ENCODE data around the gene CYTH3.

CYTH3 gene

DNA sequence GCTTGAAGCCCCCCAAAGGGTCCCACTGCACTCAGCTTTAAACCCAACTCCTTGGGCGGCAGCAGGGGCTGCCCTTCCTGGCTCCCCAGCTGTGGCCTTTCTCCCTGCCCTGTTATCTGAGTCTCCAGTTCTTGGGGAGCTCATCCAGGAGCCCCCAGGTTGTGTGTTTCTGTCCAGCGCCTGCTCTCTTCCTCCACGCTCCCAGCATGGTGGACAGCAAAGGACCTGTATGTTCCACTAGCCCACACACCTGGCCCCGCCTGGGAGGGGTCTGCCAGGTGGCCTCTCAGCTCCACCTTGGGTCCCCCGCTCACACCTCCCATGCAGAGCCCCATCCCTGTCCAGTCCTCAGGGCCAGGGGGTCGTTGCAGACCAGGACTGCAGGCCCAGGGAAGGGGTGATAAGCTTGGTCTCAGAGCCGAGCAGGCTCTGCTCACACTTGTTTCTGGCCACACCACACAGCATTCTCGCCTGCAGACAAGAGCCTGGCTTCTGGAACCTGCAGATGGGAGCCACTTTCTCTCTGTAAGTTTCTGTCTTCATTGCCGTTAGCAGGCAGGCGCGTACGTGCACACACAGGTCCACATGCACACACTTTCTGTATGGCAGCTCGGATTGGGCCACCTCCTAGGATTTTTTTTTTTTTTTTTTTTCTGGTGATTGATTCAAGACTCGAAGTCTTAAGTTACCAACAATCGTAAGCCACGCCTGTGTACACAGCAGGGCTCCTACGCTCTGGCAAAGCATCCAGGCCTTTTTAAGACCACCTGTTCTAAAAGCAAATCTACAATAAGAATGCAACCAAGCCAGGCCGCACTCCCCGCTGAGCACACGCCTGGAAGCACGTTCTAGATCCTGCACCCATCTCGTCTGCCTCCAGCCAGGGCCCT is 104.6 kb downstream of the CYTH3 start:
- no peak for DNase-seq (ENCODE audit: low read depth in 4 of 4, low spot score in 1 of 4)

DNA sequence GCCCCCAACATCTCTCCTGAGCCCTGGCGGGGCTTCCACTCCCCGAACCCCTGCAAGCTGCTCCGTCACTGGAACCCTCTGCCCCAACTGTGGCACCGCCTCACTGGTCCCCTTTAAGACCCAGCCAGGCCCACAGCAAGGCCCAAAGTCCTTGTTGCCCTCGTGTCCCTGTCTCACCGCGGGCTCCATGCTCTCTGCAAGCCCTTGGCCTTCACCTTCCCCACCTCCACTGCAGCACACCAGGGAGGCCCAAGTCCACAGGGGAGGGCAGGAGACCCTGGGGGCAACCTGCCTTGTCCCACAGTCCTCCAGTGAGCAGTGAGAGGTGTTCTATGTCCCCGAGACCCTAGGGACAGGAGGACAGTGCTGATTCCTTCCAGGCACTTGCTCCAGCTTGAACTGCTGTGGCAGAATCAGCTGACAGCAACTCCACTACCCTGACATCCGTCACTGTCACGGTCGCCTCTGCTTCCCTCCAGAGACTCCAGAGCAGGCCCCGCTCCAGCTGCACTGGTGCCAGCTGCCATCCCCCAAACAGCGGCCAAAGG is 105.3 kb downstream of the CYTH3 start:
- no peak for DNase-seq (ENCODE audit: low read depth in 4 of 4, low spot score in 1 of 4)

DNA sequence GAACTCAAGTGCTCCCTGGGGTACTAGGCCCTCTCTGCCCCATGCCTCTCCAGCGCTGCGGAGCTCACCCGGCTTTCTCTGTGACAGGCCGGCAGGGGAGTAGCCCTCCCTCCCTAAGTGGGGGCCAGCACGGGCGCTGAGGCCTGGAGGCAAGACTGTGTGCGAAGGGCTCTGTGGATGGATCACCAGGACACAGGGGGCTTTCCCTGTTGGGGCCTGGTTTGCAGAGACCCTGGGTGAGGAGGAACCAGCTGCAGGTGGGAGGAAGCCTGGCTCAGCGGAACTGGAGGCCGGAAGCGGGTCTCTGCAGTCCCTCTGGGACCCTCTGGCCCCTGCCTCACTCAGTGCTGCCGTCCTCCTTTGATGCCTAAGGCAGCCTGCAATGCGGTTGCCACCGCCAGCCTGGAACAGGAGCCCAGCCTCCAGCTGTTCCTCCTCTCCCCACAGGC is 106.0 kb downstream of the CYTH3 start:
- no peak for DNase-seq (ENCODE audit: low read depth in 4 of 4, low spot score in 1 of 4)

DNA sequence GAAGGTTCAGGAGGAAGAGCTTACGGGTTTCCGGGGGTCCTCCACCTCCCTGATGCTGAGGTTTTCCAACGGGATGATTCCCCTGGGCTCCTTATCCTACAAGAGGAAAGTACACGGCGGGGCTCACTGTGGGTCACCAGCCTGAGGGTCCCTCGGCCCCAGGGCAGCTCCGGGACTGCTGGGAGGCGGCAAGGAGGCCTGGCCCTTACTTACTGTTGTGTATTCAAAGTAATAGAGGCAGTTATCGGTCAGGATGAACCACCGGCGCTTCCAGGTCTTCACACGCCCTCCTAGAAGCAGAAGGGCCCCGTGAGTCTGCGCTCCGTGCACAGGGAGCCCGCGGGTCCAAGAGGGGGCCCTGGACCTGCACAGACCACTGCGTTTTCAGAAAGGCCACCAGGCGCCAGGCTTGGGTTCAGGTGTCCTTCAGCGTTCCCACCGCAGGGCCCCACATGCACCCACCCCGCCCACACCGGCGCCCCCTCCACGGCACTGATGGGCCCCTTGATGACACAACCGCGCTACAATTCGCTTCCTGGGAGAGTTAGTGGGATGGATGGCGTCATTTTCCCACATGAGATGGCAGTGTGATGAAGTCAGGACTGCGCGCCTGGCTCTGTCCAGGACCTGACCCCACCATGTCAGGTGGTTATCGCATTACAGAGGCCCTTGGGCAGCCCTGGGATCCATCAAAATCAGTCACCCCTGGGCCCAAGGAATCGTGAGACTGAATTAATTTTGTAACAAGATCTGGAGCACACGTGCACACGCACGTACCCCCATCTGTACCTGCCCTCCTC is 106.7 kb downstream of the CYTH3 start:
- DNase-seq (ENCODE audit: low read depth in 4 of 4, low spot score in 1 of 4) = no peak

DNA sequence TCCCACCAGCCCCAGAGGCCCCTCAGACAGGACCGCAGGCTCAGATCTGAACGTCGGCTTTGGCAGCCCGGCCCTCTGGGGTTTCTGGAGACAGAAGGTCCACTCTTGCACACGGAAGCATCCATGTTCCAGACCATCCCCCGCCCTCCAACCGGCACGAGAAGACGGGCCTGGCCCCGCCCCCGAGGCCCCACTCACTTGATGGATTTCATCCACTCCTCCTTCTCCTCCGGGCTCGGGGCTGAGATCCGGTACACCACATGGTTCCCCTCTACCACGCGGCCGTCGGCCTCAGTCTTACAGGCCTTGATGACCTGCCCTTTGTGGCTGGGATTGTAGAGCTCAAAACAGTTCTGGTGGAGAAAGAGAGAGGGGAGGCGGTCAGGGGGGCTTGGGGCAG is 107.3 kb downstream of the CYTH3 start:
- no peak for DNase-seq (ENCODE audit: low read depth in 4 of 4, low spot score in 1 of 4)

DNA sequence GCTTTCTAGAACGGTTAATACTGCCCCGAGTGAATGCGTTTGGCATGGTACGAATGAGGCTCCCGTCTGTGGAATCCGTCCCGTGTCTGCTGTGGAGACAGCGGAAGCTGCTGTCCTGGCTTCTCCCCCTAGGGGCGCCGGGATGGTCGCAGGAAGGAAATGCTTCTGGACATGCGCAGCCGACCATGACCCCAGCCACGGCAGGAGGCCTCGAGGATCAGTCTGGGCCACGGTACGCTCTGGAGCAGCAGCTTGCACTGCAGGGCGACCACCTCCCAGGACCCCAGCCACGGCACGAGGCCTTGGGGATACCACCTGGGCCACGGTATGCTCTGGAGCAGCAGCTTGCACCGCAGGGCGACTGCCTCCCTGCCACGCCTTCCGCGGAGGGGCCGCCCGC is 107.9 kb downstream of the CYTH3 start:
- DNase-seq (ENCODE audit: low read depth in 4 of 4, low spot score in 1 of 4) = no peak

DNA sequence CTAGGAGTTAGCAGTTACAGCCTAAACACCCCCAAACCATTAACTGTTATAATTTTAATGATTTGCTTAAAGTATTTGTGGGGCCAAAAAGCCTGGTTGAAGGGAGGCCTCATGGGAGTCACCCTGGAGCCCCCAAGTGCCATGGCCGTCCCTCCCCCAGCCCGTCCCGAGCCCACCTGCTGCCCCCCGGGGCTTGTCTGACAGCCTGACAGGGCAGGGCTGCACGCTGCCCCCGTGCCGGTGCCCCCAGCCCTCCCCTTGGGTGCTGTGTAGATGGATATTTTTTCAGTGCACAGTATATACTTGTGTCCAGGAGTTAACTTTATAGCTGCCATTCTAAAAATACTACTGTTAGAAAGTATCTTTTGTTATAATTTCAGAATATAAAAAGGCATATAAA is 108.4 kb downstream of the CYTH3 start:
- no peak for DNase-seq (ENCODE audit: low read depth in 4 of 4, low spot score in 1 of 4)

DNA sequence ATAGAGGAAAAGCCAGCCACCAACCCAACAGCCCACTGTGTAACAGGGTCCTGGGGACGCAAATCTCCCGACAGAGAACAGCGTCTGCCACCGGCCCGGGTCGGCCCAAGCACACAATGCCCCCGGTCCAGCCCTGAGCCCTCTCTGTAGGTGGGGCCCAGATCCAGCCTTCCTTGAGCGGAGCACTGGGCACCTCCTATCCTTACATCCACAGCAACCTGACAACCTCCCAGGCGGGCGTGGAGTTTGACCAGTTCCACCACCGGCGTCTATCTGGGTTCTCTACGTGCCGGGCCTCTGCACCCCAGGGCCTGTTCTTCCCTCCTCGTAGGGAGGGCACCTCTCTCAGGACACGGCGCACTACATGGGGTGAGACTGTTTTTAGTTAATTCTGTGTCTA is 109.0 kb downstream of the CYTH3 start:
- DNase-seq (ENCODE audit: low read depth in 4 of 4, low spot score in 1 of 4) = no peak

DNA sequence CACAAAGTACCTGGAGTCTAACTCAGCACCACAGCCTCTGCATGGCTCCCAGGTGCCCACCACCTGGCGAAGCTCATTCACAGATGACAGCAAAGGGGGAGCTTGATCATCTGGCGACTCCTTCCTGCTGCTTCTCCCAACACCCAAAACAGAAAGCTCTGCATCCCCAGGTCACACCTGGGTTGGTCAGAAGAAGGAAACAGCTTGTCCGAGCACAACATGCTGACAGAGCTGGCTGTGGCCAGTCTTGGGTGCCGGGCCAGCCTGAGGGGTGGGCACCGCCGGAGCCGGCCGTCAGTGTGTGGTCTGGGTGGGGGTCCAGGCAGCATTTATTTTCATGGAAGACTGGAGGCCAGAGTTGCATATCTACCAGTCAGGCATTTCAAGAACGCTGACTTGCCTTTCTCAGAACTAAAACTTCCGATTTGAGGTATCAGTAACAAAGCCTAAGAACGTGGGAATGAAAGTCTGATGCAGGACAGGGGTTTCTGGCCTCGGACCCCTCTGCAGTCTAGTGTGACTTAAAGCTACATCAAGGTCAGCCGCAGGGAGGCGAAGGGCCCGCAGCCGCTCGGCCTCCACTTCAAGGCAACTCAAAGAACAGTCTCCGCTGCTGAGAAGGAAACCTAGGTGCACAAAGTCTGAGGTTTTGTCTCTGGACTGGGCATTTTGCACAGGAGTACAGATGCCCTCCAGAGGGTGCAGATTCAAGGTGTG is 109.6 kb downstream of the CYTH3 start:
- no peak for DNase-seq (ENCODE audit: low read depth in 4 of 4, low spot score in 1 of 4)

DNA sequence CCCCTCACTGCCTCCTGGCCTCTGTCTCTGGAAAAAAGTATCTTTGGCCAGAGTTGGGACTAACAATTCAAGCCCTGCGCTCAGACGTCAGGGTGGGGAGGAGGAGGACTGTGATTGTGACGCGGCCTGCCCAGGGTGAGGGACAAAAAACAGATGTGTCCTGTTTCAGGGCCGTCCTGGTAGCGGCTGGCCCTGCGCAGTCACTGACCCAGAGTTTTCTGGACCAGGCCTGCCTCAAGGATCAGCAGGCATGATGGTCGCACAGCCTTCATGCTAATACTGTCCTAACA is 110.1 kb downstream of the CYTH3 start:
- no peak for DNase-seq (ENCODE audit: low read depth in 4 of 4, low spot score in 1 of 4)

DNA sequence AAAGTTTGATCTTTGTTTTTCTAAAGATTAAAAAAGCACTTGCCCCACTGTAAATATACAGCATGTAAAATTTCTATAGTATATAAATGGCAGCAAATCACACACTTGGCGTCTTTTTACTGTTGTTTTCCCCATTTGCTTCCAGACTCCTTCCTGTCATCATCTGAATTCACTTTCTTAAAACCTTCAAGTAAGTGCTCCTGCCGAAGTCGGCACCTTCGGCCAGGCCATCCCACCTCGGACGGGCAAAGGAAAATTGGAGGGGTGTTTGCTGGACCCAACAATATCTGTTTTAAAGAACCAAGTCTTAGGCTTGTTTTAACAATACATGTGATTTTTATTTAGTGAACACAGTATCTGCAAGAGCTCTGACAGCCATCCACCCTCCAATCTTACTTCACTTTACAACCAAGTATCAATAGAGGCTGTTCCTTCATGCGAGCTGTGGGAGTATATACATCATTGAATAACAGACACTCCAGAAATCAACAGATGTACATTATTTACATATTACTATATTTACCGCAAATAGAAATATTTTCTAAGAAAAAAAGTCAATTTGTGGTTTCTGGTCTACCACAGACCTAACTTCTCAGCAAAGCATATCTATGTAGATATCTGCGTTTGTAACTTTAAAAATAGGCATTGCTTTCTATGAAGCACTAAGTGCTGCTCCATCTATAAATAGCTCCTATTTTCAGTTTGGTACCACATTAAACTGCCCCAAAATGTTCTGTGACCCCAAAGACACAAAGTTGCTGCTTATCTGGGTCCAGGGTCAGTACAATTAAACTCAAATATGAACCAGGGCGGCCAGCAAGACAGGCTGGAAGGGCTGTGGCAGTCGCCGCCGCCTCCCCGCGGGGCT is 110.7 kb downstream of the CYTH3 start:
- no peak for DNase-seq (ENCODE audit: low read depth in 4 of 4, low spot score in 1 of 4)

DNA sequence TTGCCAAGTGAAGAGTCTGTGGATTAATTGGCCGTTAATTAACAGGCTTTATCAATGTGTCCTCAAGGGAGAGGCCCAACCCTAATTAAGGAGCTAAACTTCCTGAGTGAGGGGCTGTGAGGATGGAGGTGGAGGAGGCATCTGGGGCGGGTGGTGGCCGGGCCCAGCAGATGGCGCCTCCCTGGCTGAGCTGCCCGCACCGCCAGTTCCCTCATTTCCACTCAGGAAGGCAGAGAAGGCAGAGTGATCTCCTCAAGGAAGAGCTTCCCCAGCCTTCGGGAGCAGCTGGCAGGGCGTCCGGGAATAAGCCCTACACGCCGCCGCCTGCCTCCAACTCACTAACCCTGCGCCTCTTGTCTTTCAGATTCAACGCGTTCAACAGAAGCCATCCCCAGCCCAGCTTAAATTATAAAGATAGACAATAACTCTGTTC is 112.2 kb downstream of the CYTH3 start:
- DNase-seq (ENCODE audit: low read depth in 4 of 4, low spot score in 1 of 4) = no peak

DNA sequence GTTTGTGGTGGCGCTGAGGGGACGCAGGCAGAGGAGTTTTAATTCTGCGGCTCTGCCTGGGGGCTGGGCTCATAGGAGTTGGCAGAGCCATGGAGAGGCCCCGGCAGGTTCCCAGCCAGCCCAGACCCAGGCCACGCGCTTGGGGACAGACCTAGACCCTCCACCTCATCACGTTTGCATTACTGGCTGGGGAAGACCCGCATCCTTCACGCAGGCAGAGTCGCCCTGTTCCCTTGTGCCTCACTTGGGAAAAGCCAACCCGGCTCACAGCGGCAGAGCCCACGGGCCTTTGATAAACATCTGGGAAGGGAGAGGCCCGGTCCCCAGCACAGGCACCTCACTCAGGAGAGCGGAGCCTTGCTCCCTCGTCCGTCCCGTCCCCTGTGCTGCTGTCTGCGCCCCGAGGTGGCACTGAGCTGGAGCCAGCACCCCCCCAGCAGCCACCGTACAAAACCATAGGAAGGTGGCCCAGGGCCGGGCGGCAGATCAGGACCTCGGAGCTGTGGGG is 112.8 kb downstream of the CYTH3 start:
- no peak for DNase-seq (ENCODE audit: low read depth in 4 of 4, low spot score in 1 of 4)

DNA sequence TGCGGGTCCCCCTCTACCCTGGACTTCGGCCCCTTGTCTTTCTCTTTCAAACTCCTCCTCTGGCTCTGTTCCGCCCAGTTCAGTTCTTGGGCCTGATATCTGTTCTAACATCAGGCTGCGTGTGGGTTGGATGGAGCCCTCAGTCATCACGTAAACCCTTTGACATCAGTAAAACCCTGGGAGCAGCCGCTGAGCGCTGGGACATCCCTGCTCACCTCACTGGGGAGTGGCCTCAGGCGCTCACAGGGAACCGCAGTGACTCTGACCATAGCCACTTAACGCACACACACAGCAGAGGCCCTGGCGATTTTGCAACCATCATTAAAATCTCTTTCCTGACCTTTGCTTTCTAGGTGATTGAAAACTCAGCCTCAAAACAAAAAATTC is 113.3 kb downstream of the CYTH3 start:
- DNase-seq (ENCODE audit: low read depth in 4 of 4, low spot score in 1 of 4) = no peak

DNA sequence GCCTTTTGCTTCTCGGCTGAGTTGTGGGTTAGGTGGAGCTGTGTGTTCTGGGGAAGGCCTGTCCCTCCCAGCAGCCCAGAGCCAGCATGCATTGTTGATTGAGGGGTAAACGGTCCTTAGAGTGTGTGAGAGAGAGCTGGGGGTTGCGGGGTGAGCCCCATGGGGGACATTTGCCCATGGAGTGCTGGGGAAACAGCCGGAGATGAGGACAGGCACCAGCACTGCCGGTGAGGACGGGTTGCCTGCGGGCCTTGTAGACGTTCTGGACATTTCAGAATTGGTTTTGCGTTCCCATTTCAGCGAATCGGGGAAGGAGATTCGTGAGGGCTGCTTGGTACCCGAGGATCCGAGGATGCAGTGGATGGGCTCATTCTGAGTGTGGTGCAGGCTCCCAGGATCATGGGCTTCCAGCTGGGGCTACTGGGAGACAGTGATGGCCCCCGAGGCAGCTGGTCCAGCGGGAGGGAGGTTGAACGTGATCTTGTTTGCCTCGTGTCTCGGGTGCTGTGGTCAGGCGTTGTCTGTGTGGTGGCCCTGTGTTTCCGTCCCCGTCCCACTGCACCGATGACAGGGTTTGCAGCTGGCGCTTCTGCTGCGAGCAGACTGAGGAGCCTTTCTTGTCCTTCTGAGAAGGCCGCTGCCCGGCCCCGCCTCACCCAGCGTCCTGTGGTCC is 113.9 kb downstream of the CYTH3 start:
- no peak for DNase-seq (ENCODE audit: low read depth in 4 of 4, low spot score in 1 of 4)

DNA sequence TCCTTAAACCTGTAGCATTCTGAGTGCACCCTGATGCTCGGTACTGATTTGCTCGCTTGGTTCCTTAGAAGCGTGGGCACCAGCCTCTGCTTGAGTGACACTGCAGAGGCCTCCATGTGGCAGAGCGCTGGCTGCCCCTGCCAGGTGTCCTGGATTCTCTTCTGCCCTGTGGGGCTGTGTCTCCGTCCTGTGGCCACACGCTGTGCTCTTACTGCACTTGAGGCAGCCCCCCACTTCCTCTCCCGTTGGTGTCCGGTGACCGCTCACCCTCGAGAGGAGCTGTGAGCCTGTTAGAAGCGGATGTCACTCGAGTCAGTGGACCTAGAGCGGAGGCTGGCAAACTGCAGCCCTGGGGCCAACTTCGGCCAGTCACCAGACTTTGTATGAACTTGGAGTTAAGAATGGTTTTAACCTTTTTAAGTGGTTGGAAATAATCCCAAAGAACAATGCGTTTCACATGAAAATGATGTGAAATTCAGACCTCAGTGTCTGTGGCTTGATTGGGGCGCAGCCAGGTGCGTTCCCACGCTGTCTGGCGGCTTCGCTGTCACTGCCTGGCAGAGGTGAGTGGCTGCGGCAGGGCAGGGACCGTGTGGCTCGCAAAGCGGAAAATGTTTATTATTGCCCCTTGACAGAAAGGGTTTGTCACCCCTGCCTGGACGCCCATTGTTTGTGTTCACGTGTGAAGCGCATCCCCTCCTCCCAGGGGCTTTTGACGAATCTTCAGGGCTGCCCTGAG is 114.6 kb downstream of the CYTH3 start:
- no peak for DNase-seq (ENCODE audit: low read depth in 4 of 4, low spot score in 1 of 4)

DNA sequence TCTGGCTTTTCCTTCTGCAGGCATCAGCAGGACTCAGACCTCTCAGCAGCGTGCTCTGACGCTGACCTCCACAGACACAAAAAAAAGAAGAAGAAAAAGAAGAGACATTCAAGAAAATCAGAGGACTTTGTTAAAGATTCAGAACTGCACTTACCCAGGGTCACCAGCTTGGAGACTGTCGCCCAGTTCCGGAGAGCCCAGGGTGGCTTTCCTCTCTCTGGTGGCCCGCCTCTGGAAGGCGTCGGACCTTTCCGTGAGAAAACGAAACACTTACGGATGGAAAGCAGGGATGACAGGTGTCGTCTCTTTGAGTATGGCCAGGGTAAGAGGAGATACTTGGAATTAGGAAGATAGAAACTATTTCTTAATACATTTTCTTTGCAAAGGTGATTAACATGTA is 115.7 kb downstream of the CYTH3 start:
- no peak for DNase-seq (ENCODE audit: low read depth in 4 of 4, low spot score in 1 of 4)

DNA sequence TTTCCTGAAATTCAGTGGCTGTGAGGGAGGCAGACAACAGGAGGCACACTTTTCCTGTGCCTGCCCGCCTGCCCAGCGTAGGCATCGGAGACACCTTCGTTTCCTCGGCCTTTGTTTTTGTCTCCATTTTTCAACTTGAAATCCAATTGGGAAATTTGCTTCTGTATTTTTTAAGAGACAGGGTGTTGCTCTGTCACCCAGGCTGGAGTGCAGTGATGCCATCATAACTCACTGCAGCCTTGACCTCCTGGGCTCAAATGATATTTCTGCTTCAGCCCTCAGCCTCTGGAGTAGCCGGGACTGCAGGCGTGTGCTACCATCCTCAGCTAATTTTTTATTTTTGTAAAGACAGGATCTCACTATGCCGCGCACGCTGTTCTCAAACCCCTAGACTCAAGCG is 116.8 kb downstream of the CYTH3 start:
- no peak for DNase-seq (ENCODE audit: low read depth in 4 of 4, low spot score in 1 of 4)
